Measurements from ENCODE around the gene NREP.

DNA sequence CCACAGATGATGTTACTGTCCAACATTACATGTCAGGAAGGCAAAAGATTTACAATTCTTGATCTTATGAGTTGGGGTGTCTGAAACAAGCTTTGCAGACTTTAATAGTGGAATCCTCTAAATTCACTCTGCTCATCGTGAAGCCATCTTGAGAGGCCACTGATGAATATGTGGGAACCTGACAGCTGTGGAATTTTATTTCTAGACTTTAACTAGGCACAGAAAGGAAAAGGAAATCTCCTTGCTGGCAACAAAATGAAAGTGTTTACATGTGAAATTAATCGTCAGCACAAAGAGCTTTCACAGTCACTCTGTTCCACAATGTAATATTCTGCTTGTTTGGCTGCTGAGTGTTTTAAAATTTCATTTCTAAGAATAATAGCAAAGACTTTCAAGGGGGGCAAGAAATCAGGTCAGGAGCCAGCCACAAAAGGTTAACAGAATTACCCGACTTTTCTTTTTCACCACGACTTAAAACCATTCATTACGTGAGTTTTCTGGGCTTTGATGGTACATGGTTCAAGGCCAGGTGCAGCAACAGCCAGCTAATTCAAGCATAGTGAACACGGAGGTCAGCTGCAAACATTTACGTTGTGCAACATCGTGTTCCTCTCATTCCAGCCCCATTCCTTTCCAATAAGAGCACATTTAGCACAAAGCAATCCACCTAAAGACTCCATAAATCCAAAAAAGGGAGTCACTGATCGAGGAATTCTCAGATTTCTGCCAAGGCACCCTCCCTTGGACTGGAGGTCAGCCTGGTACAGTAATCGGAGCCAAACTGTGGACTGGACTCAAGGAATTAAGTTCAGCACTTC is 14.6 kb downstream of the NREP start:
- TF ChIP-seq CTCF (IDR thresholded peaks at IDR 0.05; ENCODE audit: borderline replicate concordance, extremely low read depth, low read length, poor library complexity, severe bottlenecking) (no peak), EZH2 (IDR thresholded peaks at IDR 0.05; ENCODE audit: borderline replicate concordance, low read depth, low read length, severe bottlenecking) (no peak)
